ENCODE results near the gene OPN1SW. TPM values are rescaled to one million over a fixed set of nuclear protein-coding genes. Genes with fewer than 3 reads are reported as not detected.

Gene OPN1SW
- total and polyA plus RNA-seq, 9 of the 15 experiments (the other 6 are each of a cell fraction or from before 2014, with no cell fraction given) = 0.84 to 1.0 TPM; not detected in 7

DNA sequence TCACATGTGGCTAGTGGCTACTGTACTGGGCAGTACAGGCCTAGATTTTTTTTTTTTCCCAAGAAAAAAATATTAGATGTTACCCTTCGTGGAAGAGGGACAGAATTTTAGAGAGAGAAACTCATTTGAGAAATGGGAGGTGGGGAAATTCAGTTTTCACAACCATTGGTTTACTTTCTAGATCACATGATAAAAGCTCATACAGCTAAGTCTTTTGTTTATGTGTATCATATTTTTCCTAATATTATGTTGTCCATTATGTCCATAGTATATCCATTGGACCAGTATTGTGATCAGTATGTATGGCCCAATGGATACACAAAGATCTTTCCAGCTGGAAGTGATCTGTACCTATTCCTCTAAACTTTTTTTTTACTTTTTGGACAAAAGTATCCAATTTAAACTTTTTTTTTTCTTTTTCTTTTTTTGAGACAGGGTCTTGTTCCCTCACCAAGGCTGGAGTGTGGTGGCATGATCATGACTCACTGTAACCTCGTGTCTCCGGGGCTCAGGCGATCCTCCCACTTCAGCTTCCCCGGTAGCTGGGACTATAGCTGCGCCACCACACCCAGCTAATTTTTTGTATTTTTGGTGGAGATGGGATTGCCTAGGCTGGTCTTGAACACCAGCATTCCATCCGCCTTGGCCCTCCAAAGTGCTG, 32.4 kb downstream of the OPN1SW start (continued):
- TF ChIP-seq ERF (CRISPR knock-in tag; IDR thresholded peaks at IDR 0.05) (no peak), PML (IDR thresholded peaks at IDR 0.05; ENCODE audit: low read length) (no peak), HOXB6 (CRISPR knock-in tag; IDR thresholded peaks at IDR 0.05; ENCODE audit: borderline replicate concordance) (no peak), KAT8 (IDR thresholded peaks at IDR 0.05; ENCODE audit: low read depth) (no peak), POLR3G (IDR thresholded peaks at IDR 0.05; ENCODE audit: extremely low read depth, insufficient read length, insufficient replicate concordance) (no peak), ZNF830 (CRISPR knock-in tag; IDR thresholded peaks at IDR 0.05) (no peak), NFE2 (IDR thresholded peaks at IDR 0.05; ENCODE audit: low read depth) (peak; percentile 29; the same call in 1 of the 2 replicates), MEF2A (IDR thresholded peaks at IDR 0.05; ENCODE audit: control insufficient read depth, low read depth, low read length) (no peak), SOX6 (IDR thresholded peaks at IDR 0.05) (no peak), GATAD2B (IDR thresholded peaks at IDR 0.05; ENCODE audit: borderline replicate concordance) (no peak), FOXK2 (conservative IDR thresholded peaks at IDR 0.05 in 1 of 2, IDR thresholded peaks at IDR 0.05 in 1 of 2; ENCODE audit: low read depth in 2 of 2) (peak; percentile 17 to 36; a peak in 1 of 4 replicates), NR1H2 (CRISPR knock-in tag; IDR thresholded peaks at IDR 0.05) (no peak), SMARCE1 (IDR thresholded peaks at IDR 0.05) (peak; percentile 73), JUND (IDR thresholded peaks at IDR 0.05; ENCODE audit: borderline replicate concordance, low read depth, low read length) (peak; percentile 92), JUND (tag; IDR thresholded peaks at IDR 0.05; ENCODE audit: borderline replicate concordance, low read depth, low read length) (peak; percentile 76; the same call in 1 of the 3 replicates), ZZZ3 (IDR thresholded peaks at IDR 0.05) (no peak), PRMT5 (CRISPR knock-in tag; IDR thresholded peaks at IDR 0.05) (no peak), TOE1 (IDR thresholded peaks at IDR 0.05; ENCODE audit: borderline replicate concordance) (peak; percentile 48), TOE1 (CRISPR knock-in tag; IDR thresholded peaks at IDR 0.05; ENCODE audit: borderline replicate concordance, low read depth) (no peak), LARP7 (IDR thresholded peaks at IDR 0.05) (0 out of 2 replicates have a peak, but pooled peaks have one; percentile 64), PTRF (tag; IDR thresholded peaks at IDR 0.05) (no peak), PCBP1 (IDR thresholded peaks at IDR 0.05; ENCODE audit: low read depth, low read length, poor library complexity, severe bottlenecking) (no peak), SP1 (CRISPR knock-in tag; IDR thresholded peaks at IDR 0.05) (peak; percentile 26; the same call in 1 of the 2 replicates), SIN3A (IDR thresholded peaks at IDR 0.05; ENCODE audit: borderline replicate concordance in 2 of 2, control insufficient read depth in 1 of 2, low read depth in 2 of 2, low read length in 2 of 2) (peak in 1 of 2 experiments; percentile 73; a peak in 1 of 4 replicates), POLR2H (tag; IDR thresholded peaks at IDR 0.05; ENCODE audit: low read depth) (peak; percentile 63)
- TF ChIP-seq, protein P1, sequence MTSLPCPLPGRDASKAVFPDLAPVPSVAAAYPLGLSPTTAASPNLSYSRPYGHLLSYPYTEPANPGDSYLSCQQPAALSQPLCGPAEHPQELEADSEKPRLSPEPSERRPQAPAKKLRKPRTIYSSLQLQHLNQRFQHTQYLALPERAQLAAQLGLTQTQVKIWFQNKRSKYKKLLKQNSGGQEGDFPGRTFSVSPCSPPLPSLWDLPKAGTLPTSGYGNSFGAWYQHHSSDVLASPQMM (CRISPR knock-in tag; IDR thresholded peaks at IDR 0.05) = no peak
- TF ChIP-seq, protein P2, sequence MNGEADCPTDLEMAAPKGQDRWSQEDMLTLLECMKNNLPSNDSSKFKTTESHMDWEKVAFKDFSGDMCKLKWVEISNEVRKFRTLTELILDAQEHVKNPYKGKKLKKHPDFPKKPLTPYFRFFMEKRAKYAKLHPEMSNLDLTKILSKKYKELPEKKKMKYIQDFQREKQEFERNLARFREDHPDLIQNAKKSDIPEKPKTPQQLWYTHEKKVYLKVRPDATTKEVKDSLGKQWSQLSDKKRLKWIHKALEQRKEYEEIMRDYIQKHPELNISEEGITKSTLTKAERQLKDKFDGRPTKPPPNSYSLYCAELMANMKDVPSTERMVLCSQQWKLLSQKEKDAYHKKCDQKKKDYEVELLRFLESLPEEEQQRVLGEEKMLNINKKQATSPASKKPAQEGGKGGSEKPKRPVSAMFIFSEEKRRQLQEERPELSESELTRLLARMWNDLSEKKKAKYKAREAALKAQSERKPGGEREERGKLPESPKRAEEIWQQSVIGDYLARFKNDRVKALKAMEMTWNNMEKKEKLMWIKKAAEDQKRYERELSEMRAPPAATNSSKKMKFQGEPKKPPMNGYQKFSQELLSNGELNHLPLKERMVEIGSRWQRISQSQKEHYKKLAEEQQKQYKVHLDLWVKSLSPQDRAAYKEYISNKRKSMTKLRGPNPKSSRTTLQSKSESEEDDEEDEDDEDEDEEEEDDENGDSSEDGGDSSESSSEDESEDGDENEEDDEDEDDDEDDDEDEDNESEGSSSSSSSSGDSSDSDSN (IDR thresholded peaks at IDR 0.05; ENCODE audit: borderline replicate concordance in 1 of 2, low read depth in 2 of 2, low read length in 2 of 2) = peak in 1 of 2 experiments; percentile 61; a peak in 1 of 4 replicates

Measured in K562 (cell line).